OCI-LY1 (cell line): Measurements from ENCODE around the gene RRAS2.

Experiments used
- H2AFZ ChIP-seq: fragments of 200-600 bp; sonication (generic), shearing (Covaris generic); 2 replicates; pipeline ENCODE4 v1.6.0; 2014; ENCODE audit warnings: antibody characterized with exemption, mild to moderate bottlenecking, low read length
- H3F3A ChIP-seq: fragments of 200-600 bp; sonication (generic), shearing (Covaris generic); 2 replicates; pipeline ENCODE4 v1.6.0; 2014; ENCODE audit warnings: mild to moderate bottlenecking, antibody characterized with exemption, low read length, moderate library complexity; ENCODE audit not compliant: insufficient read depth
- H3K27ac ChIP-seq: fragments of 200-600 bp; sonication (generic); 2 replicates; pipeline ENCODE4 v1.5.1; 2014; ENCODE audit warnings: low read length, mixed run types, mild to moderate bottlenecking, low read depth; ENCODE audit not compliant: poor library complexity, severe bottlenecking
- H3K27me3 ChIP-seq: fragments of 200-600 bp; sonication (generic); 2 replicates; pipeline ENCODE4 v1.6.0; 2014; ENCODE audit warnings: antibody characterized with exemption, mild to moderate bottlenecking, low read length, moderate library complexity; ENCODE audit not compliant: insufficient read depth
- H3K36me3 ChIP-seq: fragments of 200-600 bp; sonication (generic); 2 replicates; pipeline ENCODE4 v1.6.1; 2014; ENCODE audit warnings: mild to moderate bottlenecking, antibody characterized with exemption, low read length, moderate library complexity, mixed read lengths; ENCODE audit not compliant: insufficient read depth
- H3K4me1 ChIP-seq: fragments of 200-600 bp; sonication (generic); 2 replicates; pipeline ENCODE4 v1.5.1; 2014; ENCODE audit warnings: mild to moderate bottlenecking, low read length, moderate library complexity; ENCODE audit not compliant: insufficient read depth, severe bottlenecking
- H3K4me2 ChIP-seq: fragments of 200-600 bp; sonication (generic), shearing (Covaris generic); 2 replicates; pipeline ENCODE4 v1.6.1; 2014; ENCODE audit warnings: low read length
- H3K4me3 ChIP-seq: fragments of 200-600 bp; sonication (generic); 2 replicates; pipeline ENCODE4 v1.5.1; 2014; ENCODE audit warnings: low read length, low read depth, mild to moderate bottlenecking, mixed read lengths; ENCODE audit not compliant: poor library complexity, severe bottlenecking
- H3K79me2 ChIP-seq: fragments of 200-600 bp; shearing (Covaris generic); 2 replicates; pipeline ENCODE4 v1.6.1; 2016; ENCODE audit warnings: mixed run types, low read length, mixed read lengths; ENCODE audit not compliant: insufficient read depth
- H3K9ac ChIP-seq: fragments of 200-600 bp; sonication (generic), shearing (Covaris generic); 2 replicates; pipeline ENCODE4 v1.6.1; 2014; ENCODE audit warnings: mild to moderate bottlenecking, low read length, mixed read lengths
- H3K9me2 ChIP-seq: fragments of 200-600 bp; sonication (generic), shearing (Covaris generic); 2 replicates; pipeline ENCODE4 v1.6.1; 2014; ENCODE audit warnings: low read depth, mild to moderate bottlenecking, low read length, mixed read lengths
- H3K9me3 ChIP-seq: fragments of 200-600 bp; shearing (Covaris generic); 2 replicates; pipeline ENCODE4 v1.6.1; 2014; ENCODE audit warnings: low read length, mixed read lengths
- H4K20me1 ChIP-seq: fragments of 200-600 bp; sonication (generic), shearing (Covaris generic); 2 replicates; pipeline ENCODE4 v1.6.0; 2016; ENCODE audit warnings: mild to moderate bottlenecking, low read length; ENCODE audit not compliant: insufficient read depth
- EZH2 ChIP-seq: fragments of 200-600 bp; sonication (generic), shearing (Covaris generic); IDR thresholded peaks from 2 replicates; pipeline ENCODE4 v1.8.0; 2017; ENCODE audit warnings: borderline replicate concordance, mixed run types, mild to moderate bottlenecking, antibody characterized with exemption, low read length, moderate library complexity, mixed read lengths
- TF ChIP-seq, protein P1 (sequence below): fragments of 200-600 bp; sonication (generic), shearing (Covaris generic); IDR thresholded peaks from 2 replicates; pipeline ENCODE4 v1.5.1; 2017; ENCODE audit warnings: mild to moderate bottlenecking, antibody characterized with exemption, low read length, moderate library complexity, mixed read lengths

RRAS2 gene

DNA sequence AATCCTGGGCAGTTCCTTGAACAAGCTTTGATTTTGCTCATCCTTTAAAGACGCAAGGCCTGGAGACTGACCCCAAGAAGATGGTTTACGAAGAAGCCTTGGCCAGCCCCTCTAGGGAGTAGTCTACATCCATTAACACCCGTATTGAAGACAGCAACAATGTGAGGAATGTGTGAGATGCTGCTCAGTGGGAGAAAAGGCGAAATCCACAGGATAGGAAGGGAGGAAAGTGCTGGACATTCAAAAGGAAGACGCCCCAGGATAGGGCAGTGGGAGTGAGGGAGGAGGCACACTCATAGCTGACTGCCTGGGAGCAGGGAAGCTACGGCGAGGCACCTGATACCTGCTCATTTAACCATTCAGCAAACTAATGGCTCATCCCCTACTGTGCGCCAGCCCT is 114.1 kb downstream of the RRAS2 start:
- Histone ChIP-seq H3F3A (no peaks in the 10 kb centered on the region), H3K4me1 (no peaks in the 10 kb centered on the region), H3K4me3 (no peak overlapping the region), H2AFZ (no peak overlapping the region), H3K9me2 (no peaks in the 10 kb centered on the region), H3K9me3 (no peaks in the 10 kb centered on the region), H3K9ac (no peak overlapping the region), H3K27me3 (no peaks in the 10 kb centered on the region), H4K20me1 (no peaks in the 10 kb centered on the region), H3K79me2 (no peaks in the 10 kb centered on the region), H3K27ac (no peak overlapping the region), H3K36me3 (no peaks in the 10 kb centered on the region), H3K4me2 (no peak overlapping the region)
- TF ChIP-seq, protein P1, sequence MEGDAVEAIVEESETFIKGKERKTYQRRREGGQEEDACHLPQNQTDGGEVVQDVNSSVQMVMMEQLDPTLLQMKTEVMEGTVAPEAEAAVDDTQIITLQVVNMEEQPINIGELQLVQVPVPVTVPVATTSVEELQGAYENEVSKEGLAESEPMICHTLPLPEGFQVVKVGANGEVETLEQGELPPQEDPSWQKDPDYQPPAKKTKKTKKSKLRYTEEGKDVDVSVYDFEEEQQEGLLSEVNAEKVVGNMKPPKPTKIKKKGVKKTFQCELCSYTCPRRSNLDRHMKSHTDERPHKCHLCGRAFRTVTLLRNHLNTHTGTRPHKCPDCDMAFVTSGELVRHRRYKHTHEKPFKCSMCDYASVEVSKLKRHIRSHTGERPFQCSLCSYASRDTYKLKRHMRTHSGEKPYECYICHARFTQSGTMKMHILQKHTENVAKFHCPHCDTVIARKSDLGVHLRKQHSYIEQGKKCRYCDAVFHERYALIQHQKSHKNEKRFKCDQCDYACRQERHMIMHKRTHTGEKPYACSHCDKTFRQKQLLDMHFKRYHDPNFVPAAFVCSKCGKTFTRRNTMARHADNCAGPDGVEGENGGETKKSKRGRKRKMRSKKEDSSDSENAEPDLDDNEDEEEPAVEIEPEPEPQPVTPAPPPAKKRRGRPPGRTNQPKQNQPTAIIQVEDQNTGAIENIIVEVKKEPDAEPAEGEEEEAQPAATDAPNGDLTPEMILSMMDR: no peak
- no peak for TF ChIP-seq EZH2

DNA sequence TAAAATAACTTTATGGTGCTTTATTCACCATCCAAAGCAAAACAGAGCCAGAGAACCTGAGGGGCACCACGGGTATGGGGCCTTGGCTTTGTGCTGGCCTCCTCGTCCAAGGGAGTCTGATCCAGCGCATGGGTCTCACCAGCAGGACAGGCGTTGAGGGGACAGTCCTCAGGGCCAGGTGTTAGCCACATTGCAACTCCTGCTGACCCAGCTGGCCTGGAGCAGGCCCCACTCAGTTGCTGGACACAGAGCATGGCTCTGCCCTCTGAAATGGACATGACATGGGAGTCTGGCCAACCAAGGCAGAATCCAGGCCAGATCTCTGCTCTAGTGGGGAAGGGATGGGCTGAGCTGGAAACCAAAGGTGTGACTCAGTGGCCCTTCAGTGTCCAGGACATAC is 116.2 kb downstream of the RRAS2 start:
- no peak overlapping the region for H3K4me2 ChIP-seq
- no peaks in the 10 kb centered on the region for H3K27me3 ChIP-seq
- H3F3A ChIP-seq: no peaks in the 10 kb centered on the region
- no peak overlapping the region for H2AFZ ChIP-seq
- no peaks in the 10 kb centered on the region for H4K20me1 ChIP-seq
- H3K4me3 ChIP-seq: no peak overlapping the region
- no peak overlapping the region for H3K27ac ChIP-seq
- no peaks in the 10 kb centered on the region for H3K9me2 ChIP-seq
- no peaks in the 10 kb centered on the region for H3K9me3 ChIP-seq
- H3K4me1 ChIP-seq: no peaks in the 10 kb centered on the region
- no peak overlapping the region for H3K9ac ChIP-seq
- H3K79me2 ChIP-seq: no peaks in the 10 kb centered on the region
- H3K36me3 ChIP-seq: no peaks in the 10 kb centered on the region
- TF ChIP-seq, protein P1: no peak
- TF ChIP-seq EZH2: no peak

DNA sequence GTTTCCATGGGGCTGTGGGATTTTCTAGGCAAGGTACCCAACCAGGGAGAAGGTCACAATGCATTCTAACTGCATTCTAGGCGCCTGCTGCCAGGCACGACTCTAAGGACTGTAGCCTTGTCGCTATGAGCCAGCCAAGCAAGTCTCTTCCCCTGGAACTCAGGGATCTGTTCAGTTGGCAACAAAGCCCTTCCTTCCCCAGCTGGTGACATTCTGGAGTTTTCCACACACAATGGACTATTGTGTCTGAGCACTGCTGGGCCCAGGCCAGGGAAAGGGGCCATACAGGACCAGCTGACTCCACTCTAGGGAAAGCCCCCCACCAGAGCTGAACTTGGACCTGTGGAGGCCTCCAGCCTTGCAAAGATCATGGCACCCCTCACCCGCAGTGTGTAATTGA is 116.8 kb downstream of the RRAS2 start:
- no peak overlapping the region for H3K9ac ChIP-seq
- H3K4me1 ChIP-seq: no peaks in the 10 kb centered on the region
- H3K4me3 ChIP-seq: no peak overlapping the region
- no peaks in the 10 kb centered on the region for H3K9me3 ChIP-seq
- H4K20me1 ChIP-seq: no peaks in the 10 kb centered on the region
- H3K9me2 ChIP-seq: no peaks in the 10 kb centered on the region
- H2AFZ ChIP-seq: no peak overlapping the region
- H3K4me2 ChIP-seq: no peak overlapping the region
- H3F3A ChIP-seq: no peaks in the 10 kb centered on the region
- TF ChIP-seq, protein P1: no peak
- no peak for TF ChIP-seq EZH2
- H3K27me3 ChIP-seq: no peaks in the 10 kb centered on the region
- H3K79me2 ChIP-seq: no peaks in the 10 kb centered on the region
- no peak overlapping the region for H3K27ac ChIP-seq
- H3K36me3 ChIP-seq: no peaks in the 10 kb centered on the region
